Mucosa of rectum (tissue), 2 donors: ENCODE data around the gene ARHGEF28.

ENCODE experiments used
- H3K27ac ChIP-seq, 2 donors: one replicate each; pipeline ENCODE4 v1.7.0; 2013; ENCODE audit warnings: inconsistent platforms in 2 of 2, low read depth in 2 of 2, low read length in 2 of 2
- H3K27me3 ChIP-seq, 2 donors: one replicate each; pipeline ENCODE4 v1.7.0; 2013; ENCODE audit warnings: low read length in 2 of 2; ENCODE audit not compliant: control insufficient read depth in 2 of 2, insufficient read depth in 2 of 2
- H3K36me3 ChIP-seq, 2 donors: one replicate each; pipeline ENCODE4 v1.7.0; 2013; ENCODE audit warnings: low read length in 2 of 2; ENCODE audit not compliant: control insufficient read depth in 2 of 2, insufficient read depth in 2 of 2
- H3K4me1 ChIP-seq, 2 donors: one replicate each; pipeline ENCODE4 v1.7.0; 2013; ENCODE audit warnings: low read length in 2 of 2, mild to moderate bottlenecking in 1 of 2; ENCODE audit not compliant: control insufficient read depth in 2 of 2, insufficient read depth in 2 of 2
- H3K4me3 ChIP-seq, 2 donors: one replicate each; pipeline ENCODE4 v1.7.0; 2013; ENCODE audit warnings: low read length in 2 of 2
- H3K9ac ChIP-seq, 2 donors: one replicate each; pipeline ENCODE4 v1.7.0; 2013; ENCODE audit warnings: low read length in 2 of 2, low read depth in 1 of 2, mild to moderate bottlenecking in 1 of 2
- H3K9me3 ChIP-seq, 2 donors: one replicate each; pipeline ENCODE4 v1.7.0; 2013; ENCODE audit warnings: low read length in 2 of 2; ENCODE audit not compliant: control insufficient read depth in 2 of 2
- donor health status: healthy.
- donor health status: Normal muscosa, but diverticular disease.

The ARHGEF28 gene

DNA sequence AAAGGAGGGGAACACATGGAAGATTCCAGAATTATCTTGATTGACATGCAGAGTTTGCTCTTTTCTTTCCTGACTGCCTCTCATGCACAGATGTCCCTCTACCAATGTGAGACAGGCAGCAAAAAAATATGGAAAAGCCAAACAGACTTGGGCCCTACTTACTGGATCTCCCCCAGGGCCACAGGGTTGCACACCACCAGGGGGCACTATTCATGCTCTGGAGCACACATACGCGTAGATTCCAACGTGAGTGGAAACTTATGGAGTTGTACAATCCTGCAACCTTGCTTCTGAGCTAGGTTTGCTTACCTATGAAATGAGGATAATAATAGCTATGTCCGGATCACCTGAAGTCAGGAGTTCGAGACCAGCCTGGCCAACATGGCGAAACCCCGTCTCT, 319.5 kb downstream of the ARHGEF28 start:
- no peak overlapping the region for H3K27ac ChIP-seq
- no peak overlapping the region for H3K4me3 ChIP-seq
- no peaks in the 10 kb centered on the region for H3K27me3 ChIP-seq
- H3K4me1 ChIP-seq: no peaks in the 10 kb centered on the region
- H3K9me3 ChIP-seq: peaks cover 0 to 5% of the 10 kb centered on the region in 2 donors
- no peak overlapping the region for H3K9ac ChIP-seq
- no peaks in the 10 kb centered on the region for H3K36me3 ChIP-seq

GRCh38 chr5:73946278-73946677, 320.3 kb downstream of the ARHGEF28 start:
- H3K4me3 ChIP-seq: no peak overlapping the region
- no peaks in the 10 kb centered on the region for H3K27me3 ChIP-seq
- no peak overlapping the region for H3K27ac ChIP-seq
- H3K9me3 ChIP-seq: peaks cover 0 to 5% of the 10 kb centered on the region in 2 donors
- H3K36me3 ChIP-seq: no peaks in the 10 kb centered on the region
- H3K4me1 ChIP-seq: no peaks in the 10 kb centered on the region
- no peak overlapping the region for H3K9ac ChIP-seq

- H3K27ac ChIP-seq: no peak overlapping the region
- no peaks in the 10 kb centered on the region for H3K4me1 ChIP-seq
- H3K9ac ChIP-seq: no peak overlapping the region
- no peak overlapping the region for H3K4me3 ChIP-seq
- H3K36me3 ChIP-seq: no peaks in the 10 kb centered on the region
- peaks cover 0 to 5% of the 10 kb centered on the region in 2 donors for H3K9me3 ChIP-seq
- H3K27me3 ChIP-seq: no peaks in the 10 kb centered on the region
Observed at GRCh38 chr5:73946919-73947602, 321.1 kb downstream of the ARHGEF28 start.

GRCh38 chr5:73947906-73948640, 322.1 kb downstream of the ARHGEF28 start:
- H3K27ac ChIP-seq: no peak overlapping the region
- H3K9me3 ChIP-seq: peaks cover 0 to 2% of the 10 kb centered on the region in 2 donors
- no peaks in the 10 kb centered on the region for H3K27me3 ChIP-seq

GRCh38 chr5:73948720-73949119, 322.7 kb downstream of the ARHGEF28 start:
- no peak overlapping the region for H3K9ac ChIP-seq
- no peaks in the 10 kb centered on the region for H3K9me3 ChIP-seq
- no peak overlapping the region for H3K4me3 ChIP-seq
- no peaks in the 10 kb centered on the region for H3K27me3 ChIP-seq
- no peaks in the 10 kb centered on the region for H3K36me3 ChIP-seq
- no peak overlapping the region for H3K27ac ChIP-seq
- no peaks in the 10 kb centered on the region for H3K4me1 ChIP-seq

More at GRCh38 chr5:73947906-73948640, 322.1 kb downstream of the ARHGEF28 start:
- H3K36me3 ChIP-seq: no peaks in the 10 kb centered on the region
- no peak overlapping the region for H3K9ac ChIP-seq
- H3K4me1 ChIP-seq: no peaks in the 10 kb centered on the region
- no peak overlapping the region for H3K4me3 ChIP-seq

GRCh38 chr5:73950441-73950873, 324.5 kb downstream of the ARHGEF28 start:
- Histone ChIP-seq H3K27ac (no peak overlapping the region), H3K4me1 (no peaks in the 10 kb centered on the region), H3K27me3 (no peaks in the 10 kb centered on the region), H3K4me3 (no peak overlapping the region), H3K9ac (no peak overlapping the region), H3K9me3 (no peaks in the 10 kb centered on the region), H3K36me3 (no peaks in the 10 kb centered on the region)

GRCh38 chr5:73950912-73951430, 325.0 kb downstream of the ARHGEF28 start:
- H3K4me3 ChIP-seq: no peak overlapping the region
- no peak overlapping the region for H3K9ac ChIP-seq
- H3K4me1 ChIP-seq: no peaks in the 10 kb centered on the region
- H3K27me3 ChIP-seq: no peaks in the 10 kb centered on the region
- H3K27ac ChIP-seq: no peak overlapping the region
- H3K36me3 ChIP-seq: no peaks in the 10 kb centered on the region
- H3K9me3 ChIP-seq: no peaks in the 10 kb centered on the region

GRCh38 chr5:73952872-73953271, 326.9 kb downstream of the ARHGEF28 start:
- Histone ChIP-seq H3K4me3 (no peak overlapping the region), H3K36me3 (no peaks in the 10 kb centered on the region), H3K9ac (no peak overlapping the region), H3K4me1 (no peaks in the 10 kb centered on the region), H3K27me3 (no peaks in the 10 kb centered on the region), H3K27ac (no peak overlapping the region), H3K9me3 (no peaks in the 10 kb centered on the region)

GRCh38 chr5:73954381-73954780, 328.4 kb downstream of the ARHGEF28 start:
- H3K36me3 ChIP-seq: no peaks in the 10 kb centered on the region
- no peaks in the 10 kb centered on the region for H3K4me1 ChIP-seq
- no peak overlapping the region for H3K27ac ChIP-seq
- H3K27me3 ChIP-seq: no peaks in the 10 kb centered on the region
- no peak overlapping the region for H3K4me3 ChIP-seq
- no peaks in the 10 kb centered on the region for H3K9me3 ChIP-seq
- no peak overlapping the region for H3K9ac ChIP-seq

- H3K27ac ChIP-seq: no peak overlapping the region
- H3K4me1 ChIP-seq: no peaks in the 10 kb centered on the region
- H3K9me3 ChIP-seq: no peaks in the 10 kb centered on the region
- H3K36me3 ChIP-seq: no peaks in the 10 kb centered on the region
- H3K9ac ChIP-seq: no peak overlapping the region
- H3K4me3 ChIP-seq: no peak overlapping the region
- no peaks in the 10 kb centered on the region for H3K27me3 ChIP-seq
Observed at GRCh38 chr5:73955271-73955846, 329.4 kb downstream of the ARHGEF28 start.
